ENCODE measurements around the gene RIPK3. TPM values are rescaled to one million over a fixed set of nuclear protein-coding genes. Genes with fewer than 3 reads are reported as not detected.

The RIPK3 gene
- total and polyA plus RNA-seq, 2 of the 8 experiments (the other 6 are each of a cell fraction or from before 2014, with no cell fraction given) = 0.24 to 0.39 TPM

GRCh38 chr14:24337144-24337823 lies 2.5 kb downstream of the RIPK3 start:
- Histone ChIP-seq H4K8ac (ENCODE audit: extremely low read depth, insufficient read depth, low read length) (no peak overlapping the region), H3K4ac (replicated peaks; ENCODE audit: insufficient read length, low read depth, low read length) (no peak overlapping the region), H3K14ac (ENCODE audit: insufficient read length) (no peak overlapping the region), H3K23ac (ENCODE audit: insufficient read length) (no peak overlapping the region), H2BK5ac (ENCODE audit: low read depth, low read length) (no peak overlapping the region), H3K4me3 (ENCODE audit: extremely low read depth in 1 of 4, insufficient read depth in 2 of 4, low read depth in 3 of 4, low read length in 4 of 4) (no peak overlapping the region), H3K27ac (ENCODE audit: low read depth, low read length) (no peak overlapping the region), H2BK120ac (replicated peaks; ENCODE audit: low read depth, low read length) (no peak overlapping the region), H2BK15ac (ENCODE audit: low read length) (no peak overlapping the region), H2AFZ (ENCODE audit: low read length) (no peak overlapping the region), H3K23me2 (ENCODE audit: low read depth, low read length) (peaks cover 26% of the 10 kb centered on the region), H3K27me3 (replicated peaks in 1 of 4; ENCODE audit: control insufficient read depth in 3 of 4, extremely low read depth in 1 of 4, insufficient read depth in 3 of 4, low read length in 3 of 4) (peaks cover 69 to 96% (median 91%) of the 10 kb centered on the region in 4 experiments), H4K20me1 (replicated peaks in 1 of 2; ENCODE audit: control insufficient read depth in 1 of 2, insufficient read depth in 2 of 2, low read length in 2 of 2) (peaks cover 0 to 2% of the 10 kb centered on the region in 2 experiments), H3K4me2 (ENCODE audit: insufficient read depth in 1 of 2, low read depth in 2 of 2, low read length in 2 of 2) (no peak overlapping the region), H3K79me2 (ENCODE audit: control insufficient read depth in 1 of 2, insufficient read depth in 2 of 2, low read length in 2 of 2) (no peaks in the 10 kb centered on the region), H4K5ac (ENCODE audit: insufficient read length, low read depth, low read length) (no peak overlapping the region), H3K56ac (replicated peaks; ENCODE audit: insufficient read length, low read depth, low read length) (no peak overlapping the region), H2BK12ac (ENCODE audit: low read depth, low read length) (no peak overlapping the region), H3K4me1 (replicated peaks in 1 of 4; ENCODE audit: control insufficient read depth in 3 of 4, insufficient read depth in 4 of 4, low read length in 3 of 4) (peaks cover 0 to 20% (median 7%) of the 10 kb centered on the region in 4 experiments; a peak in 5 of 7 replicates), H3K9ac (replicated peaks in 1 of 4; ENCODE audit: extremely low read depth in 1 of 4, low read depth in 3 of 4, low read length in 3 of 4) (no peak overlapping the region), H3K36me3 (ENCODE audit: control insufficient read depth in 2 of 4, insufficient read depth in 4 of 4, low read length in 3 of 4) (no peaks in the 10 kb centered on the region), H3K9me3 (ENCODE audit: insufficient read depth in 2 of 2, low read depth in 1 of 2, low read length in 1 of 2) (no peaks in the 10 kb centered on the region), H4K91ac (replicated peaks; ENCODE audit: insufficient read length, low read length) (no peak overlapping the region), H3K18ac (ENCODE audit: extremely low read depth, low read length) (no peak overlapping the region), H3K79me1 (ENCODE audit: low read depth, low read length) (no peaks in the 10 kb centered on the region), H2AK5ac (ENCODE audit: low read depth, low read length) (no peak overlapping the region; the same call in 1 of the 2 replicates), H2BK20ac (ENCODE audit: low read length) (no peak overlapping the region)
- ChIA-PET POLR2A (ENCODE audit: partially characterized antibody) (no interaction called here), CTCF (ENCODE audit: partially characterized antibody) (interaction anchor here (0.8 to 27.8 kb wide), 10 partner anchors 8 to 90 kb away, joined by 3 to 664 read pairs (median 5); partner anchors contain the start of genes CBLN3, KHNYN and NFATC4)
- DNase-seq (ENCODE audit: low read depth in 1 of 2, low spot score in 2 of 2) (no peak), FAIRE-seq (no peak)
- TF ChIP-seq TAF1 (IDR thresholded peaks at IDR 0.05; ENCODE audit: low read depth, low read length) (no peak), EGR1 (IDR thresholded peaks at IDR 0.05; ENCODE audit: borderline replicate concordance, low read depth, low read length) (no peak), RNF2 (IDR thresholded peaks at IDR 0.05; ENCODE audit: borderline replicate concordance, low read depth, low read length, missing control alignments, poor library complexity, severe bottlenecking) (no peak)
- 80% methylated on average over 6 of the region's 7 CpGs; no CpG with 5 or more reads in 1 of the 2 experiments for WGBS, 2 experiments (ENCODE audit: extremely low coverage in 1 of 2, insufficient coverage in 1 of 2, insufficient read length in 1 of 2, insufficient replicate concordance in 2 of 2, low coverage in 1 of 2, low lambda C conversion rate in 2 of 2, missing lambda C conversion rate in 1 of 2)
